ENCODE data around the gene TMEM223.
"Not testable (repeated sequence)": the region's sequence is repeated elsewhere in the genome, so short reads cannot be mapped to it uniquely, and the experiment has no call there.

Gene TMEM223

GRCh38 chr11:62771144-62772021, 20.4 kb downstream of the TMEM223 start, which contains the start of gene TAF6L:
TSS of gene TAF6L (plus strand) at chr11:62771396. CDS start at chr11:62775784, 4,388 bp downstream.
- peak; percentile 97 for DNase-seq (ENCODE audit: low read depth)
- no peak for TF ChIP-seq CTCF (IDR thresholded peaks at IDR 0.05; ENCODE audit: low read length, missing control alignments)
- peak within 1 kb of the TSS; percentile 73 for H3K4me3 ChIP-seq (replicated peaks; ENCODE audit: low read depth, low read length)

- H3K4me3 ChIP-seq (replicated peaks; ENCODE audit: low read depth, low read length), result peak overlapping the region; percentile 73
- TF ChIP-seq CTCF (IDR thresholded peaks at IDR 0.05; ENCODE audit: low read length, missing control alignments), result no peak
- no peak for DNase-seq (ENCODE audit: low read depth)
Observed at GRCh38 chr11:62770778-62771143, 21.0 kb downstream of the TMEM223 start.

GRCh38 chr11:62760867-62761227, 31.0 kb downstream of the TMEM223 start:
- DNase-seq (ENCODE audit: low read depth); H3K4me3 ChIP-seq (replicated peaks; ENCODE audit: low read depth, low read length): not testable (repeated sequence)

GRCh38 chr11:62757846-62758788, 33.7 kb downstream of the TMEM223 start:
- no peak for TF ChIP-seq CTCF (IDR thresholded peaks at IDR 0.05; ENCODE audit: low read length, missing control alignments)
- H3K4me3 ChIP-seq (replicated peaks; ENCODE audit: low read depth, low read length), result no peak overlapping the region

GRCh38 chr11:62755086-62755615, 36.7 kb downstream of the TMEM223 start:
- TF ChIP-seq CTCF (IDR thresholded peaks at IDR 0.05; ENCODE audit: low read length, missing control alignments), result no peak
- no peak overlapping the region for H3K4me3 ChIP-seq (replicated peaks; ENCODE audit: low read depth, low read length)
- no peak for DNase-seq (ENCODE audit: low read depth)

More at GRCh38 chr11:62757846-62758788, 33.7 kb downstream of the TMEM223 start:
- no peak for DNase-seq (ENCODE audit: low read depth)

- TF ChIP-seq CTCF (IDR thresholded peaks at IDR 0.05; ENCODE audit: low read length, missing control alignments), result no peak
- H3K4me3 ChIP-seq (replicated peaks; ENCODE audit: low read depth, low read length), result peak within 1 kb of the TSS; percentile 95
- DNase-seq (ENCODE audit: low read depth), result peak; percentile 100
Observed at GRCh38 chr11:62753736-62754603, 37.8 kb downstream of the TMEM223 start, which contains the start of gene ZBTB3. TSS of gene ZBTB3 (minus strand) at chr11:62754160. CDS start at chr11:62753664, 496 bp downstream.

Data from fibroblast of pulmonary artery (primary cell).